K562 (cell line): Measurements from ENCODE around the gene NAE1. TPM values are rescaled to one million over a fixed set of nuclear protein-coding genes. Genes with fewer than 3 reads are reported as not detected.
A peak's percentile ranks its signal among the peaks of the same experiment; 100 is the strongest.

Source experiments
- CBX2 ChIP-seq: fragments of 200-600 bp; sonication (generic); IDR thresholded peaks from one replicate; pipeline ENCODE4 v1.6.1; 2012; ENCODE audit warnings: mild to moderate bottlenecking, low read length, inconsistent platforms; ENCODE audit not compliant: insufficient read depth, poor library complexity, severe bottlenecking
- CGGBP1 ChIP-seq: fragments of 250-450 bp; sonication (Bioruptor Pico); IDR thresholded peaks from 2 replicates; pipeline ENCODE4 v1.9.0; 2021; ENCODE audit warnings: mild to moderate bottlenecking
- DACH1 ChIP-seq: fragments of 450-650 bp; IDR thresholded peaks from 2 replicates; pipeline ENCODE4 v1.6.1; 2018; ENCODE audit not compliant: partially characterized antibody
- PTTG1 ChIP-seq: fragments of 450-650 bp; IDR thresholded peaks from 2 replicates; pipeline ENCODE4 v1.6.1; 2016; ENCODE audit warnings: low read depth, mild to moderate bottlenecking, missing genetic modification characterization, missing compliant biosample characterization
- SIN3A ChIP-seq, 2 experiments: fragments of 150-350 bp in 1 of 2; IDR thresholded peaks; 2 replicates each; pipeline ENCODE4 v1.6.1; 2011 to 2016; ENCODE audit warnings: borderline replicate concordance in 2 of 2, low read depth in 2 of 2, low read length in 2 of 2, mild to moderate bottlenecking in 2 of 2, moderate library complexity in 2 of 2; ENCODE audit not compliant: control insufficient read depth in 1 of 2
- SLC30A9 ChIP-seq: fragments of 250-450 bp; sonication (Bioruptor Pico); IDR thresholded peaks from 2 replicates; pipeline ENCODE4 v1.8.0; 2022; ENCODE audit warnings: mild to moderate bottlenecking, moderate library complexity
- TFAM ChIP-seq: fragments of 250-450 bp; sonication (Bioruptor Pico); conservative IDR thresholded peaks from 2 replicates; pipeline ENCODE4 v1.5.0; 2021; ENCODE audit warnings: mild to moderate bottlenecking, moderate library complexity
- ZBTB8A ChIP-seq: fragments of 450-650 bp; IDR thresholded peaks from 2 replicates; pipeline ENCODE4 v1.6.1; 2018; ENCODE audit warnings: mild to moderate bottlenecking, moderate library complexity; ENCODE audit not compliant: partially characterized antibody
- ZNF263 ChIP-seq: sonication (generic); formaldehyde crosslinking; IDR thresholded peaks from 2 replicates; pipeline ENCODE4 v1.8.0; 2022; ENCODE audit warnings: mild to moderate bottlenecking, missing genetic modification reagents, borderline replicate concordance
- ZNF584 ChIP-seq: fragments of 200-800 bp; sonication (Bioruptor generic); IDR thresholded peaks from 2 replicates; pipeline ENCODE4 v1.6.1; 2016; ENCODE audit warnings: low read depth, mild to moderate bottlenecking, missing genetic modification characterization, missing compliant biosample characterization
- polyA plus RNA-seq, 8 experiments: library from polyadenylated mRNA; depleted of rRNA in 4 of 8; stranded (reverse) in 5 of 8; unstranded in 3 of 8; fragments of >200 nt; fragmentation: Nextera tagmentation in 2 of 8; fragmentation: Illumina TruSeq in 1 of 8; extraction: Ambion mirVana in 2 of 8; extraction: Trizol in 1 of 8; gene quantifications; 2 replicates each; pipeline versions ENCODE4 v1.2.1 to v1.2.3, GENCODE V29; 2011 to 2014; ENCODE audit warnings: inconsistent platforms in 1 of 8, missing spikeins in 1 of 8
- total RNA-seq, 7 experiments: library from RNA; depleted of rRNA in 6 of 7; stranded (reverse); fragments of >200 nt in 6 of 7; fragmentation: Illumina TruSeq in 2 of 7; extraction: Trizol in 2 of 7; gene quantifications; 2 replicates each; pipeline versions ENCODE4 v1.2.1 to v1.2.3, GENCODE V29; 2011 to 2021; ENCODE audit warnings: low replicate concordance in 1 of 7
- TF ChIP-seq, protein P1 (sequence below): sonication (generic); formaldehyde crosslinking; IDR thresholded peaks from 2 replicates; pipeline ENCODE4 v1.8.0; 2023; ENCODE audit warnings: mild to moderate bottlenecking, missing genetic modification reagents
- TF ChIP-seq, protein P2 (sequence below): fragments of 250-450 bp; sonication (Bioruptor Pico); IDR thresholded peaks from 2 replicates; pipeline ENCODE4 v1.6.1; 2021; ENCODE audit warnings: mild to moderate bottlenecking
- TF ChIP-seq, protein P3 (sequence below): sonication (generic); formaldehyde crosslinking; IDR thresholded peaks from 2 replicates; pipeline ENCODE4 v1.8.0; 2022; ENCODE audit warnings: missing genetic modification reagents, mild to moderate bottlenecking, moderate library complexity, borderline replicate concordance
- TF ChIP-seq, protein P4 (sequence below): fragments of 250-450 bp; sonication (Bioruptor Pico); IDR thresholded peaks from 2 replicates; pipeline ENCODE4 v1.8.0; 2021; ENCODE audit warnings: moderate library complexity, mild to moderate bottlenecking, inconsistent platforms
- TF ChIP-seq, protein P5 (sequence below): sonication (generic); formaldehyde crosslinking; IDR thresholded peaks from 2 replicates; pipeline ENCODE4 v1.8.1; 2022; ENCODE audit warnings: missing genetic modification reagents
- TF ChIP-seq, protein P6 (sequence below): sonication (generic); formaldehyde crosslinking; IDR thresholded peaks from 2 replicates; pipeline ENCODE4 v1.8.0; 2022; ENCODE audit warnings: mild to moderate bottlenecking, missing genetic modification reagents, borderline replicate concordance

The NAE1 gene
- total and polyA plus RNA-seq, 9 of the 15 experiments (the other 6 are each of a cell fraction or from before 2014, with no cell fraction given): 165 to 294 (median 230) TPM

DNA sequence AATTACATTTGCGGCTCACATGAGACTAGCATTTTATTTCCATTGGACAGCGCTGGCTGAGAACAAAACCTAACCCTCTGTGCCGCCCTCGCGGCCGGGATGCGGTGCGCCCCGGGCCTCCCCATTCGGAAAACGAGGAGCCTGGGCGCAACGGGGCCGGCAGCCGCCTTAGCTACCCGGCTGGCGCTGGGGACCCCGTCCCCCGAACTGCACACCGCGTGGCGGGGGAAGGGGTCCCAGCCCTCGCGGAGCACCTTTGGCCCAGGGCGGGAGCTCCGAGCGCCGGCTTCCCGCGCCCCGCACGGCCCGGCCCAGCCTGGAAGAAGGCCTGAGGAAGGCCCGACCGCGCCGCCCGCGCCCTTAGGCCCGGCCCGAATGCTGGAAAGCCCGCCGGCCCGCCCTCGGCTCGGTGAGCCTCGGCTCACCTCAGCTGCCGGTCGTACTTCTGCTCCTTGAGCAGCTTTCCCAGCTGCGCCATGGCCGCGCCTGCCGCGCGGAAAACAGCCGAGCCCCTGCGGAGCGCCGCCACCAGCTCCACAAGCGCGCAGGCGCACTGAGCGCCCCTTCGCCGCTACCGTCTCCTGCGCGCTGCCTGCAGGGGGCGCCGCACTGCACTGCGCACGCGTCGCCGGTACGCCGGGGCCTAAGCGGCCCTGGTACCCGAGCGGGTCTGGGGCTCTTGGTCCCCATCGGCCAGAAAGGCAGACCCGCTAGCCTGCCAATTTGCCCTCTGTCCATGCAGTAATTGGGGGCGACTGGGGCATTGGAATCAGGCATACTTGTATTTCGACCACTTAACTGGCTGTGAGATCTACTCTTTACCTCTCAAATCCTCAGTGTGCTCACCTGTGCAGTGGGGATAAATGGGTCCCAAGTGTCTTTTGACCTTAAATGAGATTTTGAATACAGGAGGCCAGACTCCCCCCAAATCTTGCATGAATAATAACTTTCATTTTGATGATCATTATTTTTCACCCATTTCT, at the start of gene NAE1 (continued):
- TF ChIP-seq ZNF263 (CRISPR knock-in tag) (no peak), ZBTB8A (no peak), SIN3A (IDR thresholded peaks at IDR 0.05; ENCODE audit: borderline replicate concordance in 2 of 2, control insufficient read depth in 1 of 2, low read depth in 2 of 2, low read length in 2 of 2) (peak; percentile 39 to 62; a peak in 3 of 4 replicates), PTTG1 (tag) (no peak), CGGBP1 (no peak), SLC30A9 (CRISPR knock-in tag) (no peak), DACH1 (no peak), CBX2 (no peak), ZNF584 (CRISPR knock-in tag) (no peak), TFAM (no peak)
- TF ChIP-seq, protein P1, sequence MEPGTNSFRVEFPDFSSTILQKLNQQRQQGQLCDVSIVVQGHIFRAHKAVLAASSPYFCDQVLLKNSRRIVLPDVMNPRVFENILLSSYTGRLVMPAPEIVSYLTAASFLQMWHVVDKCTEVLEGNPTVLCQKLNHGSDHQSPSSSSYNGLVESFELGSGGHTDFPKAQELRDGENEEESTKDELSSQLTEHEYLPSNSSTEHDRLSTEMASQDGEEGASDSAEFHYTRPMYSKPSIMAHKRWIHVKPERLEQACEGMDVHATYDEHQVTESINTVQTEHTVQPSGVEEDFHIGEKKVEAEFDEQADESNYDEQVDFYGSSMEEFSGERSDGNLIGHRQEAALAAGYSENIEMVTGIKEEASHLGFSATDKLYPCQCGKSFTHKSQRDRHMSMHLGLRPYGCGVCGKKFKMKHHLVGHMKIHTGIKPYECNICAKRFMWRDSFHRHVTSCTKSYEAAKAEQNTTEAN: no peak
- TF ChIP-seq, protein P2, sequence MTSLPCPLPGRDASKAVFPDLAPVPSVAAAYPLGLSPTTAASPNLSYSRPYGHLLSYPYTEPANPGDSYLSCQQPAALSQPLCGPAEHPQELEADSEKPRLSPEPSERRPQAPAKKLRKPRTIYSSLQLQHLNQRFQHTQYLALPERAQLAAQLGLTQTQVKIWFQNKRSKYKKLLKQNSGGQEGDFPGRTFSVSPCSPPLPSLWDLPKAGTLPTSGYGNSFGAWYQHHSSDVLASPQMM: no peak
- TF ChIP-seq, protein P3, sequence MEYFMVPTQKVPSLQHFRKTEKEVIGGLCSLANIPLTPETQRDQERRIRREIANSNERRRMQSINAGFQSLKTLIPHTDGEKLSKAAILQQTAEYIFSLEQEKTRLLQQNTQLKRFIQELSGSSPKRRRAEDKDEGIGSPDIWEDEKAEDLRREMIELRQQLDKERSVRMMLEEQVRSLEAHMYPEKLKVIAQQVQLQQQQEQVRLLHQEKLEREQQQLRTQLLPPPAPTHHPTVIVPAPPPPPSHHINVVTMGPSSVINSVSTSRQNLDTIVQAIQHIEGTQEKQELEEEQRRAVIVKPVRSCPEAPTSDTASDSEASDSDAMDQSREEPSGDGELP: peak; percentile 85
- TF ChIP-seq, protein P4, sequence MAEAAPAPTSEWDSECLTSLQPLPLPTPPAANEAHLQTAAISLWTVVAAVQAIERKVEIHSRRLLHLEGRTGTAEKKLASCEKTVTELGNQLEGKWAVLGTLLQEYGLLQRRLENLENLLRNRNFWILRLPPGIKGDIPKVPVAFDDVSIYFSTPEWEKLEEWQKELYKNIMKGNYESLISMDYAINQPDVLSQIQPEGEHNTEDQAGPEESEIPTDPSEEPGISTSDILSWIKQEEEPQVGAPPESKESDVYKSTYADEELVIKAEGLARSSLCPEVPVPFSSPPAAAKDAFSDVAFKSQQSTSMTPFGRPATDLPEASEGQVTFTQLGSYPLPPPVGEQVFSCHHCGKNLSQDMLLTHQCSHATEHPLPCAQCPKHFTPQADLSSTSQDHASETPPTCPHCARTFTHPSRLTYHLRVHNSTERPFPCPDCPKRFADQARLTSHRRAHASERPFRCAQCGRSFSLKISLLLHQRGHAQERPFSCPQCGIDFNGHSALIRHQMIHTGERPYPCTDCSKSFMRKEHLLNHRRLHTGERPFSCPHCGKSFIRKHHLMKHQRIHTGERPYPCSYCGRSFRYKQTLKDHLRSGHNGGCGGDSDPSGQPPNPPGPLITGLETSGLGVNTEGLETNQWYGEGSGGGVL (CRISPR knock-in tag): no peak
- TF ChIP-seq, protein P5, sequence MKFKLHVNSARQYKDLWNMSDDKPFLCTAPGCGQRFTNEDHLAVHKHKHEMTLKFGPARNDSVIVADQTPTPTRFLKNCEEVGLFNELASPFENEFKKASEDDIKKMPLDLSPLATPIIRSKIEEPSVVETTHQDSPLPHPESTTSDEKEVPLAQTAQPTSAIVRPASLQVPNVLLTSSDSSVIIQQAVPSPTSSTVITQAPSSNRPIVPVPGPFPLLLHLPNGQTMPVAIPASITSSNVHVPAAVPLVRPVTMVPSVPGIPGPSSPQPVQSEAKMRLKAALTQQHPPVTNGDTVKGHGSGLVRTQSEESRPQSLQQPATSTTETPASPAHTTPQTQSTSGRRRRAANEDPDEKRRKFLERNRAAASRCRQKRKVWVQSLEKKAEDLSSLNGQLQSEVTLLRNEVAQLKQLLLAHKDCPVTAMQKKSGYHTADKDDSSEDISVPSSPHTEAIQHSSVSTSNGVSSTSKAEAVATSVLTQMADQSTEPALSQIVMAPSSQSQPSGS (CRISPR knock-in tag): no peak
- TF ChIP-seq, protein P6, sequence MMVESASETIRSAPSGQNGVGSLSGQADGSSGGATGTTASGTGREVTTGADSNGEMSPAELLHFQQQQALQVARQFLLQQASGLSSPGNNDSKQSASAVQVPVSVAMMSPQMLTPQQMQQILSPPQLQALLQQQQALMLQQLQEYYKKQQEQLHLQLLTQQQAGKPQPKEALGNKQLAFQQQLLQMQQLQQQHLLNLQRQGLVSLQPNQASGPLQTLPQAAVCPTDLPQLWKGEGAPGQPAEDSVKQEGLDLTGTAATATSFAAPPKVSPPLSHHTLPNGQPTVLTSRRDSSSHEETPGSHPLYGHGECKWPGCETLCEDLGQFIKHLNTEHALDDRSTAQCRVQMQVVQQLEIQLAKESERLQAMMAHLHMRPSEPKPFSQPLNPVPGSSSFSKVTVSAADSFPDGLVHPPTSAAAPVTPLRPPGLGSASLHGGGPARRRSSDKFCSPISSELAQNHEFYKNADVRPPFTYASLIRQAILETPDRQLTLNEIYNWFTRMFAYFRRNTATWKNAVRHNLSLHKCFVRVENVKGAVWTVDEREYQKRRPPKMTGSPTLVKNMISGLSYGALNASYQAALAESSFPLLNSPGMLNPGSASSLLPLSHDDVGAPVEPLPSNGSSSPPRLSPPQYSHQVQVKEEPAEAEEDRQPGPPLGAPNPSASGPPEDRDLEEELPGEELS (CRISPR knock-in tag): peak; percentile 70; the same call in 1 of the 2 replicates
